Skeletal muscle cell (primary cell): Measurements from ENCODE around the gene MYO1G.
"Not testable (repeated sequence)": the region's sequence is repeated elsewhere in the genome, so short reads cannot be mapped to it uniquely, and the experiment has no call there.

ENCODE experiments used
- DNase-seq: peaks from one replicate; pipeline ENCODE4 v3.0.0-alpha.2; 2010; ENCODE audit warnings: low read depth
- H3K4me3 ChIP-seq: 2 replicates; pipeline ENCODE4 v1.5.1; 2011; ENCODE audit warnings: low read depth, mild to moderate bottlenecking, control low read depth, low read length, moderate library complexity

Gene MYO1G

GRCh38 chr7:45000093-45001032, 21.5 kb upstream of the MYO1G start, which contains the start of gene CCM2:
Gene CCM2, plus strand, starts transcription at chr7:45000201. Its CDS starts 133 bp downstream, at chr7:45000334.
- H3K4me3 ChIP-seq, result peak within 1 kb of the TSS; percentile 63
- DNase-seq, result no peak

DNA sequence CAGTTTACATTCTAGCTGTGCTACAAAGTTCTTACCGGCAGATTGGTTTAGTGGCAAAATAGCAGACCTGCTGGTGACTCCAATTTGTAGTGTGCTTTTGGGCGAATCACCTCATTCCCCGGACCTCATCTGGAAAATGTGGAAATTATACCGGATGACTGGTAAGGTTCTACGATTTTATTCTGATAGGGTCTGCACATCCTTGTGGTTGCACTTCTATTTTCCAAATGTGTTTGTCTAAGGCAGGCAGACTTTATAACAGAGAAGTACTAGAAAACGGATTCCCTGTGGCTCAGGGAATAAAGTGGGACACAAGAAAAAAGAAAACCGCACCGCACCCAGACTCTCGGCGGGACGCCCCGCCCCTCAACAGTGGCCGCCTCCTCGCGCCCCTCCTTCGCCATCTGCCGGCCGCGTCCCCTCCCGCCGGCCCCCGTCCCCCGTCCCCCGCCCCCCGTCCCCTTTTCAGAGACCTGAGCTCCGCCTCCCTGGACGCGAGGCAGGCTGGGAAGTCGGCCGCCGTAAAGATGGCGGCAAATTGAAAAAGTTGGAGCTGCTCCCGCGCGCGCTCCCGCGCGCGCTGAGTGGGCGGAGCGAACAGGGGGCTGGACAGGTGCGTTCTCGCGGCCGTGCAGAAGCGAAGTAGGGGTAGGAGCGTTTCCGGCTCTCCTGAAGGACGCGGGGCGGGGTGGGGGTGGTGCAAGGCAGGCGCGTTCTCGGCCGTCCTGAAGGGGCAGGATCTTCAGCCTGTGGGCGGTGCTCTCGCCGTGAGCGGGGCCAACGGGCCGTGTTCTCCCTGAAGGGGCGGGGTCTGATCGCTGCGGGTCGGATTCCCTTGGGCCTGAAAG, 20.7 kb upstream of the MYO1G start:
- H3K4me3 ChIP-seq, result peak overlapping the region; percentile 63
- peak; percentile 96 for DNase-seq

GRCh38 chr7:44998153-44998871, 19.5 kb upstream of the MYO1G start:
- no peak for DNase-seq
- no peak overlapping the region for H3K4me3 ChIP-seq

GRCh38 chr7:44995555-44996493, 17.0 kb upstream of the MYO1G start:
- DNase-seq, result no peak
- no peak overlapping the region for H3K4me3 ChIP-seq

DNA sequence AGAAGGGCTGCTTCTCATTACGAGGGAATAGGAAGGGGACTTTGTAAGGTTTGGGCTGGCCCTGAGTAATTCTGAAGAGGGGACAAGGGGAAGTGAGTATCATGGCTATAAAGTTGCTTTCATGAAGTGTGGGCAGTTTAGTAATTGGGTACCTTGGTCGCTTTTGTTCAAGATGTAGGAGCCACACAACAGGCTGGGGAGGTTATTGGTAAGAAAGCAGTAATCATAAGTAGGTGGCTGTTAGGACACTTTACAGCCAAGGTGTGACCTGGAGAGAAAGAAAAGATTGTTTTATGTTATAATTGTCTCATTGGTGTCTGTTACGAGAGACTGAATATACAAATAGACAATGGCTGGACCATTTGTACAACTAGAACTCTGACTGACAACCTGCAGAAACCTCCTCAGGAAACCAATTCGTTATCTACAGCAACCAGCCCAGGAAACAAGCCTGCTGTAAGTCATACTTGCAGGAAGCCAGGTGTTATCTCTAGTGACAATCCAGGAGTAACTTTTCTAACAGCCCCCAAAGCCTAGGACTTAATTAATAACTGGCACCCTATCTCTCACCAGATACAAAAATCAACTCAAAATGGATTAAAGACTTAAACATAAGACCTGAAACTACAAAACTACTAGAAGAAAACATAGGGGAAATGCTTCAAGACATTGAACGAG, 16.2 kb upstream of the MYO1G start:
- no peak overlapping the region for H3K4me3 ChIP-seq
- no peak for DNase-seq

GRCh38 chr7:44992004-44992795, 13.4 kb upstream of the MYO1G start:
- not testable (repeated sequence) for DNase-seq, H3K4me3 ChIP-seq

- no peak overlapping the region for H3K4me3 ChIP-seq
- DNase-seq, result no peak
These were observed 11.6 kb upstream of the MYO1G start for GRCh38 chr7:44990109-44991023.

- no peak overlapping the region for H3K4me3 ChIP-seq
- no peak for DNase-seq
These were observed 10.3 kb upstream of the MYO1G start for GRCh38 chr7:44989132-44989531.

DNA sequence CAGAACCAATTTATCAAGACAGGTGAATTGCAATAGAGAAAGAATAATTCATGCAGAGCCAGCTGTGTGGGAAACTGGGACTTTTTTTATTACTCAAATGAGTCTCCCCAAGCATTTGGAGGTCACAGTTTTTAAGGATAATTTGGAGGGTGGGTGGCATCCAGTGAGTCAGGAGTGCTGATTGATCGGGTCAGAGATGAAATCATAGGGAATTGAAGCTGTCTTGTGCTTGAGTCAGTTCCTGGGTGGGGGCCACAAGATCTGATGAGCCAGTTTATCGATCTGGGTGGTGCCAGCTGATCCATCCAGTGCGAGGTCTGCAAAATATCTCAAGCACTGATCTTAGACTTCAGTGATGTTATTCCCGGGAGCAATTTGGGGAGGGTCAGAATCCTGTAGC, 9.9 kb upstream of the MYO1G start:
- H3K4me3 ChIP-seq, result no peak overlapping the region
- no peak for DNase-seq

- H3K4me3 ChIP-seq, result no peak overlapping the region
- no peak for DNase-seq
These were observed 9.2 kb upstream of the MYO1G start for GRCh38 chr7:44987996-44988395.

GRCh38 chr7:44987457-44987856, 8.6 kb upstream of the MYO1G start:
- peak overlapping the region; percentile 93 for H3K4me3 ChIP-seq
- no peak for DNase-seq

GRCh38 chr7:44986218-44987053, 7.6 kb upstream of the MYO1G start:
- peak overlapping the region; percentile 93 for H3K4me3 ChIP-seq
- peak; percentile 83 for DNase-seq

- no peak for DNase-seq
- H3K4me3 ChIP-seq, result peak overlapping the region; percentile 93
These were observed 7.0 kb upstream of the MYO1G start for GRCh38 chr7:44985900-44986217.

GRCh38 chr7:44985033-44985695, 6.3 kb upstream of the MYO1G start:
- peak overlapping the region; percentile 93 for H3K4me3 ChIP-seq
- no peak for DNase-seq

- H3K4me3 ChIP-seq, result peak overlapping the region; percentile 12
- no peak for DNase-seq
These were observed 5.6 kb upstream of the MYO1G start for GRCh38 chr7:44984478-44984758.
